22Rv1 (cell line): ENCODE measurements around the gene TNC.

Experiments used
- H3K27ac ChIP-seq: fragments of 450-650 bp; 2 replicates; pipeline ENCODE4 v1.5.1; 2017
- ZFX ChIP-seq: fragments of 450-650 bp; IDR thresholded peaks from 2 replicates; pipeline ENCODE4 v1.6.1; 2017; ENCODE audit warnings: antibody characterized with exemption, borderline replicate concordance
- TF ChIP-seq, protein P1 (sequence below): fragments of 450-650 bp; IDR thresholded peaks from 2 replicates; pipeline ENCODE4 v1.5.1; 2017; ENCODE audit warnings: mild to moderate bottlenecking

TNC gene

GRCh38 chr9:115039516-115040120 lies 78.3 kb downstream of the TNC start:
- TF ChIP-seq ZFX: no peak
- TF ChIP-seq, protein P1, sequence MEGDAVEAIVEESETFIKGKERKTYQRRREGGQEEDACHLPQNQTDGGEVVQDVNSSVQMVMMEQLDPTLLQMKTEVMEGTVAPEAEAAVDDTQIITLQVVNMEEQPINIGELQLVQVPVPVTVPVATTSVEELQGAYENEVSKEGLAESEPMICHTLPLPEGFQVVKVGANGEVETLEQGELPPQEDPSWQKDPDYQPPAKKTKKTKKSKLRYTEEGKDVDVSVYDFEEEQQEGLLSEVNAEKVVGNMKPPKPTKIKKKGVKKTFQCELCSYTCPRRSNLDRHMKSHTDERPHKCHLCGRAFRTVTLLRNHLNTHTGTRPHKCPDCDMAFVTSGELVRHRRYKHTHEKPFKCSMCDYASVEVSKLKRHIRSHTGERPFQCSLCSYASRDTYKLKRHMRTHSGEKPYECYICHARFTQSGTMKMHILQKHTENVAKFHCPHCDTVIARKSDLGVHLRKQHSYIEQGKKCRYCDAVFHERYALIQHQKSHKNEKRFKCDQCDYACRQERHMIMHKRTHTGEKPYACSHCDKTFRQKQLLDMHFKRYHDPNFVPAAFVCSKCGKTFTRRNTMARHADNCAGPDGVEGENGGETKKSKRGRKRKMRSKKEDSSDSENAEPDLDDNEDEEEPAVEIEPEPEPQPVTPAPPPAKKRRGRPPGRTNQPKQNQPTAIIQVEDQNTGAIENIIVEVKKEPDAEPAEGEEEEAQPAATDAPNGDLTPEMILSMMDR: no peak
- no peak overlapping the region for H3K27ac ChIP-seq

DNA sequence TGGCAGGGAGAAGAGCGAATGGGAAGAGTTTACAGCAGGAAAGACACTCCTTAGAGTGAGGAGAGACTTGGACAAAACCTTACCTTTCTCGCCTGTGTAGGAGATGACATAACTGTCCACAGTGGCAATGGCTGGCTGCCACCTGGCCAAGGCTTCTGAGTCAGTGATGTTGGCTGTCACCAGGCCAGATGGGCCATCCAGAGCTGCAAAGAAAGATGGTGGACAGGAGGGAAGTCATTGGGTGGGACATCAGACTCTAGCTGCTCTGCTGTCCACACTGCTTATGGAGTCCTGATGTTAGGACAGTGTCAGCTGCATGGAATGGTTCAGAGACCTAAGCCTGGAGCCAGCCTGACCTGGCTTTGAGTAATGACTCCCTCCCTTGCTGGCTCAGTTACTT lies 79.8 kb downstream of the TNC start:
- no peak for TF ChIP-seq ZFX
- TF ChIP-seq, protein P1: no peak
- H3K27ac ChIP-seq: no peak overlapping the region

DNA sequence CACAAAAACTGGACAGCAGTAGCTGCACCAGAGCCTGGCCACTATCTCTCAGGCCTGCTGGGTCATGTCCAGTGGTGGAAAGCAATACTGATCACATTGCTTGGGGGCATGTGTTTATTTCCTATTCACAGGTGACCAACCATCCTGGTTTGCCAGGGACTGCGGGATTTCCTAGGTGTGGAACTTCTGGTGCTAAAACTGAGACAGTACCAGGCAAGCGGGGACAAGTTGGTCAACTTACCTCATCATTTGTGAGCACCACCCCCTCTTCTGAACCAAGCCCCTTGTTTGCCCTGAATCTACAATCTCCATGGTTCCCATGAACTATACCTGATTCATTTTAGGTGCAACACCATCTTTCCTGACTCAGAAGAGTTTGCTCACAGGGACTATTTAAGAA lies 81.3 kb downstream of the TNC start:
- TF ChIP-seq, protein P1: no peak
- TF ChIP-seq ZFX: no peak
- H3K27ac ChIP-seq: no peak overlapping the region

DNA sequence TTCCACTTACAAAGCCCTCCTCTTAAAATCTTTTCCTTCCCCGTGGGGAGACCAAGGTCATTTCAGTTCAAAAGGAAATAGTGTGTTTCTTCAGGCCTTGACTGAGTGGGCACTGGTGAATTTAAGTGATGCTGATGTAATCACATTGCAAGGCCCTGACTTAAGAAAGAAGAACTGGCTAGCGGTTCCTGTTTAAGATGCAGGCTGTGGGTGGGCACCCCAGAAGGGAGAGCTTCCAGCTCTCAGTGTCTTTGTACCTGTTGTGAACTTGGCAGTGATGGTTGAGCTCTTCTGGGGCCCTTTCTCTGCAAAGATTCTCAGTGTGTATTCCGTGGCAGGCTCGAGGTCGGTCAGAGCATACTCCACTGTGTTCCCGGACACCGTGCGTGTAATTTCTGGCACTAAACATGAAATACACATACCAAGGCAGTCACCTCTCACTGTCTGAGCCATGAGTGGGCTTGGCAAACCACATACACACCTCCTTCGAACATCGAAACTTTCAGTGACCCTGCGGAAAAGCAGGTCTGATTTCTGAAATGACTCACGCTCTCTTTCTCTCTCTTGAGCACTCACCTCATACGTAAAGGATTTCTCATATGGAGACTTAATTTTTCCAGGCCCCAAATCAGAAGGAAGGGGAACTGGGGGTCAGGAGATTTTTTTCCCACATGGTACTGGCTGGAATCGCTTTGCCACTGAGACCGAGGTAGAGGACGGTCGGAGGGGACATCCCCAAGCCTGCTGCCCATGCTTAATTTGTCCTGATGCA lies 81.9 kb downstream of the TNC start:
- TF ChIP-seq, protein P1: no peak
- no peak for TF ChIP-seq ZFX
- no peak overlapping the region; the same call in 1 of the 2 replicates for H3K27ac ChIP-seq

DNA sequence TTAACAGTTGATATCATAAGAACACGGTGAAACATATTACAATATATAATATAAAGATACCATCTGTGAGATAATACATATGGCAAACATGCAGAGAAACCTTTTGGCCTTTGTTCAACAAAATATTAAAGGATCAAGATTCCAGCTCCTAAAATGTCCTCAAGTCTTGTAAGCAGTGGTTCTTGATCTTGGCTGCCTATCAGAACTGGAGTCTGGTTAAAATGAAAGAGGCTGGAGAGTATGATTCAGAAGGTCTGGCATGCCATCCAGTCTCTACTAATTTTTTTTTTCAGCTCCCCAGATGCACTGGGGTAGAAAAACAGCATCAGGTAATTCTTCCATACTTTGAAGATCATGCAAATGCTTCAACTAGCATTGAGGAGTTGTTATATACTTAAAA lies 83.2 kb downstream of the TNC start:
- TF ChIP-seq ZFX: no peak
- TF ChIP-seq, protein P1: no peak
- H3K27ac ChIP-seq: peak overlapping the region; percentile 48

- TF ChIP-seq ZFX: no peak
- TF ChIP-seq, protein P1: no peak
- H3K27ac ChIP-seq: no peak overlapping the region
Observed at GRCh38 chr9:115033800-115034199, 84.2 kb downstream of the TNC start.

- TF ChIP-seq, protein P1: no peak
- no peak for TF ChIP-seq ZFX
- H3K27ac ChIP-seq: no peak overlapping the region
Observed at GRCh38 chr9:115032296-115032695, 85.7 kb downstream of the TNC start.
